Measurements from ENCODE around the gene MARS2.
"Not testable (repeated sequence)": the region's sequence is repeated elsewhere in the genome, so short reads cannot be mapped to it uniquely, and the experiment has no call there.

GRCh38 chr2:197695206-197695605, 10.0 kb upstream of the MARS2 start:
- TF ChIP-seq, protein P1, sequence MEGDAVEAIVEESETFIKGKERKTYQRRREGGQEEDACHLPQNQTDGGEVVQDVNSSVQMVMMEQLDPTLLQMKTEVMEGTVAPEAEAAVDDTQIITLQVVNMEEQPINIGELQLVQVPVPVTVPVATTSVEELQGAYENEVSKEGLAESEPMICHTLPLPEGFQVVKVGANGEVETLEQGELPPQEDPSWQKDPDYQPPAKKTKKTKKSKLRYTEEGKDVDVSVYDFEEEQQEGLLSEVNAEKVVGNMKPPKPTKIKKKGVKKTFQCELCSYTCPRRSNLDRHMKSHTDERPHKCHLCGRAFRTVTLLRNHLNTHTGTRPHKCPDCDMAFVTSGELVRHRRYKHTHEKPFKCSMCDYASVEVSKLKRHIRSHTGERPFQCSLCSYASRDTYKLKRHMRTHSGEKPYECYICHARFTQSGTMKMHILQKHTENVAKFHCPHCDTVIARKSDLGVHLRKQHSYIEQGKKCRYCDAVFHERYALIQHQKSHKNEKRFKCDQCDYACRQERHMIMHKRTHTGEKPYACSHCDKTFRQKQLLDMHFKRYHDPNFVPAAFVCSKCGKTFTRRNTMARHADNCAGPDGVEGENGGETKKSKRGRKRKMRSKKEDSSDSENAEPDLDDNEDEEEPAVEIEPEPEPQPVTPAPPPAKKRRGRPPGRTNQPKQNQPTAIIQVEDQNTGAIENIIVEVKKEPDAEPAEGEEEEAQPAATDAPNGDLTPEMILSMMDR (IDR thresholded peaks at IDR 0.05 in 8 of 11, conservative IDR thresholded peaks at IDR 0.05 in 3 of 11) = not testable (repeated sequence)
- TF ChIP-seq POLR2AphosphoS5 (IDR thresholded peaks at IDR 0.05) = not testable (repeated sequence)
